HG03108 (cell line): Measurements from ENCODE around the gene SPRR2E.
"Not testable (repeated sequence)": the region's sequence is repeated elsewhere in the genome, so short reads cannot be mapped to it uniquely, and the experiment has no call there.

Experiments
- ATAC-seq: cut with Tn5 transposase; IDR thresholded peaks from one replicate; pipeline ENCODE4 v1.9.1; 2021; ENCODE audit warnings: moderate library complexity; ENCODE audit not compliant: unreplicated experiment

The SPRR2E gene

DNA sequence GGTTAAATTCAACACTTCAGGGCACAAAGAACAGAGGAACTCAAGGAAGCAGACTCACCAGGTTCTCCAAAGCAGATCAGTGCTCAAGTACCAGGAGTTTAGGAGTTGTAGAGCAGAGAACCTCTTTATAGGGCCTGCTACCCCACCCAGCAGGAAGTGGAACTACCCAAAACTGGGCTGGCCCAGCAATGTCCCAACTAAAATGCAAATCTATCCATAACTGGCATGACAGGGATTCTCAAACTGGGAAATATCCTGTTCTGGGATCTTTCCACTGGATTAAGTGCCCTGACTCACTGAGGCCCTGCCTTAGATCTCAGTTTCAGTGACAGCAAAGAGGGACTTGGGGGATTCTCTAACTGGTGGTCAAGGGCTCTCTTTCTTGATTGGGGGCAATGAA, at the start of gene SPRR2E:
SPRR2E (minus strand) TSS at position 101 of the 400 bp plus-strand sequence. CDS start 775 bp downstream, outside the sequence.
- no peak for ATAC-seq

DNA sequence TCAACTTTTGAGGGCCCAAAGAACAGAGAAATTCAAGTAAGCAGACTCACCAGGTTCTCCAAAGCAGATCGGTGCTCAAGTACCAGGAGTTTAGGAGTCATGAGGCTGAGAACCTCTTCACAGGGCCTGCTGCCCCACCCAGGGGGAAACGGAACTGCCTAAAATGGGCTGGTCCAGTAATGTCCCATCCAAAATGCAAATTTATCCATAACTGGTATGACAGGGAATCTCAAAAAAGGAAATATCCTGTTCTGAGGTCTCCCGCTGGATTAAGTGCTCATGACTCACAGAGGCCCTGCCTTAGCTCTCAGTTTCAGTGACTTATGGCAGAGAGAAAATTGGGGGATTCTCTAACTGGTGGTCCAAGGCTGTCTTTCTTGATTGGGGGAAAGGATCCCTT, 47.1 kb upstream of the SPRR2E start:
- no peak for ATAC-seq

DNA sequence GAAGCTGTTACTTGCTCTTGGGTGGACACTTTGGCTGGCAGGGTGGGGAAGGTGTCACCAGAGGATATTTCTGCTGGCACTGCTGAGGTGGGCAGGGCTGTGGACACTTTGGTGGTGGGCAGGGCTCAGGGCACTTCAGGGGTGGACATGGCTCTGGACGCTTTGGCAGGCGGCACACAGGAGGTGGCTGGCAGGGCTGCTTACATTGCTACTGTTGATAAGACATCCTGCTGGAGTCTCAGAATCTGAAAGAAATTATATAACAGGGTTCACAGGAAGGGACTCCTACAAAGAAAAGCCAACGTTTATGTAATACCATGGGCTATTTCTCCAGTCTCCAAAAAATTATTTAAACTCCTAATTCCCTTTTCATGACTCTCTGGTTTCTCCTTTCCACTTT, 46.2 kb upstream of the SPRR2E start:
- ATAC-seq, result no peak

DNA sequence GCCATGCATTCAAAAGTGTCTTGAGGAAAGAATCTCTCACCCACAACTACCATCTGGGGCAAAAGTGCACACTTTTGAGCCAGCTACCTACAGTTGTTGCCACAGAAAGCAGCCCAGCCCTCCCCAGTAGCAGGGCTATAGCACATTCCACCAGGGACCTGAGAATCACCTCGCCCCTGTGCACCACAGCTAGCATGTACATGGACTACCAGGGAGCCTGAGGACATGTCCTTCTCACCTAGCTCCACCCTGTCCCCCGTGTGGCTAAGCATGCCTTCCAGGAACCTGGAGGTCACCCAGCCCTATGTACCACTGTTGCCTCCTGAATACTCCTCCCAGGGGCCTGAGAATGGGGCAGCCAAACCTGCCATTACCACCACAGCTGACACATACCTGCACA, 39.4 kb upstream of the SPRR2E start:
- no peak for ATAC-seq

DNA sequence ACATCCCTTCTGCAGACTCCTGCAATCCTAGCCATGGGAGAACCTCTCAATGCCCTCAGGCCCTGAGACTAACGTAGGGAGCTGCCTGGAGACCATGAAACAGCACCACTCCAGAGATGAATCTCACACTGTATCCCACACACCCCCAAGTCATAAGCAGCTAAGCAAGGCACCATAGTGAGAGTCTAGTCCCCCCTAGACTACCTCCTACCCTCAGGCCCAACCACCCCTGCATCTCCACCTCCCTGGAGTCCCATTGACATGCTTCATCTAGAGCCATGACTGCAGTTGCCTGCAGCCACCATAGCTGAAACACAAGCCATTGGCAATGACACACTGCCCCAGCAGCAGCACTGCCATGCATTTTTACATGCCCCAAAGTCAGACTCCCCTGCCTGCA, 38.9 kb upstream of the SPRR2E start:
- ATAC-seq, result no peak

DNA sequence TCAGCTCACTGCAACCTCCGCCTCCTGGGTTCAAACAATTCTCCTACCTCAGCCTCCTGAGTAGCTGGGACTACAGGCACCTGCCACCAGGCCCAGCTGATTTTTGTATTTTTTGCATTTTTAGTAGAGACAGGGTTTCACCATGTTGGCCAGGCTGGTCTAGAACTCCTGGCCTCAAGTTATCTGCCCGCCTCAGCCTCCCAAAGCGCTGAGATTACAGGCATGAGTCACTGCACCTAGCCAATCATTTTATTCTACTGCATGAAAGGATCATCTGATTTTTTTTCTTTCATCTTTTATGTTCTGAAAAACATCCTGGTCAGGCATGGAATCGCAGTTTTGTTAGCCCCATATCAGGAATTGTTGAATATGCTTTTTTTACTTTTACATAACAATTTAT, 34.4 kb upstream of the SPRR2E start:
- not testable (repeated sequence) for ATAC-seq

DNA sequence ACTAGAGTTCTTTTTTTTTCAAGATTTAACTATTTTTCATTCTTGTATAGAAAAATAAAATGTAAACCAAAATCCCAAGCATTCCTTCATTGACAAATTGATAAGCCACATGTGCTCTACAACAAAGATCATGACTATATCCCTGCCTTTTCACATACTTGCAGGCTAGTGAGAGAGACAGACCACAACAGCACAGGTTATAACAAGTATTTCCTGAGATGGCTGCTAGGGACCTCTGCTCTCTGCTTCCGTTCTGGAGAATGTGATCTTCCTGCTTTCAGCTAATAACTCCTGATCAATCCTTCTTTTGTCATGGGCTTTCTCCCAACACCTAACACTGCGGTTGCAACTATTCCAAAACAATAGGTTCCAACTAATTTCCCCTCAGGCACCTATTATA, 33.0 kb upstream of the SPRR2E start:
- ATAC-seq, result no peak

DNA sequence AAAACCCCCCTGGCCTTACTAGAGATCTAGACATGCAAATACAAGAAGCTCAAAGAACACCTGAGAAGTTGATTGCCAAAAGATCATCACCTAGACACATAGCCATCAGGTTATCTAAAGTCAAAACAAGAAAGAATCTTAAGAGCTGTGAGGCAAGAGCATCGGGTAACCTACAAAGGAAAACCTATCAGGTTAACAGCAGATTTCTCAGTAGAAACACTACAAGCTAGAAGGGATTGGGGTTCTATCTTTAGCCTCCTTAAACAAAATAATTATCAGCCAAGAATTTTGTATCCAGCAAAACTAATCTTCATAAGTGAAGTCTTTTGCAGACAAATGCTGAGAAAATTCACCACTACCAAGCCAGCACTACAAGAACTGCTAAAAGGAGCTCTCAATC, 31.2 kb upstream of the SPRR2E start:
- no peak for ATAC-seq

DNA sequence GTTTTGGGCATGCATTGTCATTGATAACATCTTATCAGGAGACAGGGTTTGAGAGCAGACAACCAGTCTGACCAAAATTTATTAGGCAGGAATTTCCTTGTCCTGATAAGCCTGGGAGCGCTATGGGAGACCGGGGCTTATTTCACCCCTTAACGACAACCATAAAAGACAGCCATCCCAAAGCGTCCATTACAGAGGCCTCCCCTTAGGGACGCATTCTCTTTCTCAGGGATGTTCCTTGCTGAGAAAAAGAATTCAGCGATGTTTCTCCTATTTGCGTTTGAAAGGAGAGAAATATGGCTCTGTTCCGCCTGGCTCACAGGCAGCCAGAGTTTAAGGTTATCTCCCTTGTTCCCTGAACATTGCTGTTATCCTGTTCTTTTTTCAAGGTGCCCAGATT, 29.5 kb upstream of the SPRR2E start:
- not testable (repeated sequence) for ATAC-seq

DNA sequence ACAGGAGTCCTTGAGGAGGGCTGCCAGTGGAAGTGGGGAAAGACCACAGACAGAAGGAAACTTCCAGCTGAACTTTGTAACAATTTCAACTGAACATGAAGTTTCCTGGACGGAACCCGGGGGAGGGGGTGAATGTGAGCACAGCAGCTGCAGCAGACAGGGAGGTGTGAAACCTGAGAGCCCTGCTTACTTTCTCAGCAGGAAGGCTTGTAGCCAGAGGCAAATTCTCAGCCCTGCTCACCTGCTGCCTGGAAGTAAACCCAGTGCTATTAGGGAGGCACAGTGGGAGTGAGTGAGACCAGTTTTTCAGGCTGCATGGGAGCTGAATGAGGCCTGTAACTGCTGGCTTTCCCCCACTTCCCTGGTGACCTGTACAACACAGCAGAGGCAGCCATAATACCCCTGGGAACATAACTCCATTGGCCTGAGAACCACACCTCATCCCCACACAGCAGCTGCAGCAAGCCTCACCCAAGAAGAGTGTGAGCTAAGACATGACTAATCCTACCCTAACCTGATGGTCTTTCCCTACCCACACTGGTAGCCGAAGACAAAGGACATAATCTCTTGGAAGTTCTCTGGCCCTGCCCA, 28.6 kb upstream of the SPRR2E start:
- ATAC-seq, result no peak

DNA sequence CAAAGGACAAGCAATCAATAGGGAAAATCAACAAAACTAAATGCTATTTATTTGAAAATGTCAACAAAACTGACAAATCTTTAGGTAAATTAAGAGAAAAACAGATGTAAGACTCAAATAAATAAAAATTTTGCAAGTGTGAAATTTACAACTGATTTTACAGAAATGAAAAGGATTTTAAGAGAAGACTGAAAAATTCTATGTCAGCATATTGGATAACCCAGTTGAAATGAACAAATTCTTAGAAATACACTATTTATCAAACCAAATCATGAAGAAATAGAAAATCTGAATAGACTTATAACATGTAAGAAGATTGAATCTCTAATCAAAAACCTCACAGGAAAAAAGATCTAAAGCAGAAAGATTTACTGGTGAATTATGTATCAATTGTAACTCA, 26.6 kb upstream of the SPRR2E start:
- ATAC-seq, result no peak

DNA sequence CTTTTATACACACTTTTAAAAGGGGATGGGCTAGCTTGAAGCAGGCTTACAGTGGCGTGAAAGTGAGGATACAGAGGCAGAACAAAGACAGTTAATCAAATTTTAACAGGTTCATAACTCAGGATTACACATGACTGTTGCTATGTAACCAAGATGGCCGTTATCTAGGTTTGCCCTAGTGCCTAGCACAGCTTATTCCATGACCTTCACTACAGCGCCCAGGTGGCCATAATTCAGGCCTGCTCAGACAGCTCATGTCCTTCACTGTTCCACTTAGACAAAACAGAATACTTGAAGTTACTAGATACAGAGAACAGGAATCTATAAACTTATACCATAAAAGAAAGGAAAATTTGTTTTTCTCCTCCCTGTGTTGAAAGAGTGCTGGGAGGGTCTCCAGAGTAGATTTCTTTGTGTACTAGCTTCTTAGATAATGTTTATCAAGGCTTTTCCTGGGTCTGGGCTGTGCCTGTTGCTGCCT, 25.2 kb upstream of the SPRR2E start:
- no peak for ATAC-seq

DNA sequence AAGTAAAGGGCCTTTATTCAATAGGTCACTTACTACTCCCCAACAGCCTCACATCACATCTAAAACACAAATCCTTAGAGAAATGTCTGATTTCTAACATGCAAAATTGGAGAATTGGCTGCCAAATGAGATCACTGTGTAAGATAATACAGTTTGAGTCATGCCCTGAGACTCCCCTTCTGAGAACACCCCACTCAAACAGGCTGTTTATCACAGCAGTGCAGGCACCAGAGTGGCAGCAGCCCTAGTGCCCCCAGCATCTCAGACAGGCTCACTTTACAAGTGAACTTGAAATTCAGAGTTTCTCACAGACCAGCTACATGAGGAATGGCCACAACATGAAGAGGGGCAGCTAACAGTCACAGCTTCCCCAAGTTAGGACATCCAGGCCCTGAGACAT, 20.9 kb upstream of the SPRR2E start:
- ATAC-seq, result not testable (repeated sequence)

DNA sequence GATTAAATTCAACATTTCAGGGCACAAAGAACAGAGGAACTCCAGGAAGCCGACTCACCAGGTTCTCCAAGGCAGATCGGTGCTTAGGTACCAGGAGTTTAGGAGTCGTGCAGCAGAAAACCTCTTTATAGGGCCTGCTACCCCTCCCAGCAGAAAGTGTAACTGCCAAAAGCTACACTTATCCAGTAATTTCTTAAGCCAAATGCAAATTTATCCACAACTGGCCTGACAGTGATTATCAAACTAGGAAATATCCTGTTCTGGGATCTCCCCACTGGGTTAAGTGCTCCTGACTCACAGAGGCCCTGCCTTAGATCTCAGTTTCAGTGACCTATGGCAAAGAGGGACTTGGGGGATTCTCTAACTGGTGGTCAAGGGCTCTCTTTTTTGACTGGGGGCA, 19.1 kb upstream of the SPRR2E start, which contains the start of gene SPRR2F:
SPRR2F (minus strand) TSS at position 101 of the 400 bp plus-strand sequence. CDS start 783 bp downstream, outside the sequence.
- ATAC-seq, result no peak

DNA sequence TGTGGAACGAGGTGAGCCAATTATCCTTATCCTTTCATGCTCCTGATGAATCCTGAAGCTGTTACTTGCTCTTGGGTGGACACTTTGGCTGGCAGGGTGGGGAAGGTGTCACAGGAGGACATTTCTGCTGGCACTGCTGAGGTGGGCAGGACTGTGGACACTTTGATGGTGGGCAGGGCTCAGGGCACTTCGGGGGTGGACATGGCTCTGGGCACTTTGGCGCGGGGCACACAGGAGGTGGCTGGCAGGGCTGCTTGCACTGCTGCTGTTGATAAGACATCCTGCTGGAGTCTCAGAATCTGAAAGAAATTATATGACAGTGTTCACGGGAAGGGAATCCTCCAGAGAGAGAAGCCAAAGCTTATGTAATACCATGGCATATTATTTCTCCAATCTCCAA, 18.1 kb upstream of the SPRR2E start:
- ATAC-seq, result not testable (repeated sequence)

DNA sequence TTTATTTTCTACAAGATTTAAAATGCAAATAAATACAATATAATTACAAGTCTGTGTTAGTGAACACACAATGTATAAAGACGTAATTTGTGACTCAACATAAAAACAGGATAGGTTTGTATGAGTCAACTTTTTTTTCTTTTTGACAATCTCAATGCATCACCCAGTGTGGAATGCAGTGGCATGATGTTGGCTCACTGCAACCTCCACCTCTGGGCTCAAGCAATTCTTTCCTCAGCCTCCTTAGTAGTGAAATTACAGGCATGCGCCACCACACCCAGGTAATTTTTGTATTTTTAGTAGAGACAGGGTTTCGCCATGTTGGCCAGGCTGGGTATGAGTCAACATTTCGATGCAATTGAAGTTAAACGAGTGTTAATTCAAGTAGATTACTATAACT, 5.9 kb upstream of the SPRR2E start:
- ATAC-seq, result no peak

DNA sequence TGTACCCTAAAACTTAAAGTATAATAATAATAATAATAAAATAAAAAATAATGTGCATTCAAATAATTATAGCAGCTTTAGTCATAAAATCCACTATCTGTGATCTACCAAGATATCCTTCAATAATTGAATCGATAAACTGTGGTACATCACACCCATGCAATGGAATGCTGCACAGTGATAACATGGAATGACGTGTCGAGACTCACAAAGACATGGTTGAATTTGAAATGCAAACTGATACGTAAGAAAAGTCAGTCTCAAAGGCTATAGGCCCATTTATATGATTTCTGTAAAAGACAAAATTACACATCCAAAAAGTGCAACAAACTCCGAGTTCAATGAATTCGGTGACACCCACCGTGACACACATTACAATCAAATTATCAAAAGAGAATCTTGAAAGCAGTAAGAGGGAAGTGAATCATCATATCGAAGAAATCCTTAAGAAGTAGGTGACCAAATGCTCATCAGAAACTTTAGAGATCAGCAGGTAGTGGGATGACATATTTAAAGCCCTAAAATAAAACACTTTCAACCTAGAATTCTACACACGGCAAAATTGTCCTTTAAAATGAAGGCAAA, 5.2 kb upstream of the SPRR2E start:
- ATAC-seq, result no peak

DNA sequence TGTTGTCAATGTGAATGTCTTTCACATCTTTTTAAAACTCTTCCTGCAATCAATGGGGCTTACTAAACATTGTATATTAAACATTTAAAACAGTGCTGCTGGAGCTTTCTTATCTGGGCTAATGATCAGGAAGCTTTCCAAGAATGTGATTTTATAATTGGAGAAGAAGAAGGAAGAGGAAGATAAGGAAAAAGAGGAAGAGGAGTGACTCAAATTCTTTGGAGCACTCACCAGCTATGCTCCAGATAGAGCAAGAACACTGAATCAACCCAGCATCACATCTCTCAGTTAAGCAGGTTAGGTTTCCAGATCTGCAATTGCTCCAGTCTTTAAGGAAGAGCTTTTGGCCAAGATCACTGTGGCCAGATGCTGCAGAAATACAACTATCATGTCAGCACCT, 1.4 kb upstream of the SPRR2E start:
- ATAC-seq, result no peak

DNA sequence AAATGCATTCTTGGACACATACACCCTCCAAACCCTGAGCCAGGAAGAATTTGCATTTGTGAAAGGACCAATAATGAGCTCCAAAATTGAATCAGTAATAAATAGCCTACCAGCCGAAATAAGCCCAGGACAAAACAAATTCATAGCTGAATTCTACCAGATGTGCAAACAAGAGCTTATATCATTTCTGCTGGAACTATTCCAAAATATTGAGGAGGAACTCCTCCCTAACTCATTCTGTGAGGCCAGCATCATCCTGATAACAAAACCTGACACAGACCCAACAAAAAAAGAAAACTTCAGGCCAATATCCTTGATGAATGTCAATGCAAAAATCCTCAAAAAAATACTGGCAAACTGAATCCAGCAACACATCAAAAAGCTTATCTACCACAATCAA, 6.7 kb downstream of the SPRR2E start:
- ATAC-seq, result no peak

DNA sequence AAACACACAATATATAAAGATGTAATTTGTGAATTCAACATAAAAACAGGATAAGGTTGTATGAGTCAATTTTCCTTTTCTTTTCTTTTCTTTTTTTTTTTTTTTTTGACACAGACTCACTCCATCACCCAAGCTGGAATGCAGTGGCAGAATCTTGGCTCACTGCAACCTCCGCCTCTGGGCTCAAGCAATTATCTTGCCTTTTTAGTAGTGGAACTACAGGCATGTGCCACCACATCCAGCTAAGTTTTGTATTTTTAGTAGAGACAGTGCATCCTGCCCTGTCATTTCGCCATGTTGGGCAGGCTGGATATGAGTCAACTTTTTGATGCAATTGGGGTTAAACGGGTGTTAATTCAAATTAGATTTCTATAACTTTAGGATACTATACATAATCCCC, 12.6 kb downstream of the SPRR2E start:
- no peak for ATAC-seq

DNA sequence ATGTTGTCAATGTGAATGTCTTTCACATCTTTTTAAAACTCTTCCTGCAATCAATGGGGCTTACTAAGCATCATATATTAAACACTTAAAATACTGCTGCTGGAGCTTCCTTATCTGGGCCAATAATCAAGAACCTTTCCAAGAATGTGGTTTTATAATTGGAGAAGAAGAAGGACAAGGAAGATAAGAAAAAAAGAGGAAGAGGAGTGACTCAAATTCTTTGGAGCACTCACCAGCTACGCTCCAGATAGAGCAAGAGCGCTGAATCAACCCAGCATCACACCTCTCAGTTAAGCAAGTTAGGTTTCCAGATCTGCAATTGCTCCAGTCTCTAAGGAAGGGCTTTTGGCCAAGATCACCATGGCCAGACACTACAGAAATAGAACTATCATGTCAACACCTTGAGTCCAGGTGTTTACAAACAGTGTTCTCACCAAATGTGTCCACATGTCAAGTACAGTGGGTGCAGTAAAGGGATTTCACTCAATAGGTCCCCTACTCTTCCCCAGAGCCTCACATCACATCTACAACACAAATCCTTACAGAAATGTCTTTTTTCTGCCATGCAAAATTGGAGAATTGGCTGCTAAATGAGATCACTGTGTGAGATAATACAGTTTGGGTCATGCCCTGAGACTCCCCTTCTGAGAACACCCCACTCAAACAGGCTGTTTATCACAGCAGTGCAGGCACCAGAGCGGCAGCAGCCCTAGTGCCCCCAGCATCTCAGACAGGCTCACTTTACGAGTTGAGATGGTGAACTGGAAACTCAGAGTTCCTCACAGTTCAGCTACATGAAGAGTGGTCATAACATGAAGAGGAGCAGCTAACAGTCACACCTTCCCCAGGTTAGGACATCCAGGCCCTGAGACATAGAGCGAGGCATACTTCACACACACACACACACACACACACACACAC, 21.3 kb downstream of the SPRR2E start:
- no peak for ATAC-seq

DNA sequence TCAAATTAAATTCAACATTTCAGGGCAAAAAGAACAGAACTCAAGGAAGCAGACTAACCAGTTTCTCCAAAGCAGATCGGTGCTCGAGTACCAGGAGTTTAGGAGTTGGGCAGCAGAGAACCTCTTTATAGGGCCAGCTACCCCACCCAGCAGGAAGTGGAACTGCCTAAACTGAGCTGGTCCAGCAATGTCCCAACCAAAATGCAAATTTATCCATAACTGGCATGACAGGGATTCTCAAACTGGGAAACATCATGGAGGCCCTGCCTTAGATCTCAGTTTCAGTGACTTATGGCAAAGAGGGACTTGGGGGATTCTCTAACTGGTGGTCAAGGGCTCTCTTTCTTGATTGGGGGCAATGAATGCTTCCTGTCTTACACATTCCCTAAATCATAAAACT, 22.8 kb downstream of the SPRR2E start, which contains the start of gene SPRR2B:
SPRR2B (minus strand) TSS at position 101 of the 400 bp plus-strand sequence. CDS start 772 bp downstream, outside the sequence.
- ATAC-seq, result no peak
